Activated CD8-positive, alpha-beta memory T cell treated with anti-CD3 and anti-CD28 coated beads, Interleukin-2, amount 50 U/mL, for 24 hours (primary cell): ENCODE measurements around the gene MRPS31.

ENCODE experiments used
- DNase-seq: peaks from one replicate; pipeline ENCODE4 v3.0.0-alpha.2; 2020; ENCODE audit errors: extremely low read depth

The MRPS31 gene

GRCh38 chr13:40770934-40771618 is at the start of gene MRPS31:
TSS of gene MRPS31 (minus strand) at chr13:40771190. CDS start at chr13:40771136, 54 bp downstream.
- DNase-seq = peak; percentile 86

GRCh38 chr13:40819797-40820315 is 48.9 kb upstream of the MRPS31 start:
- DNase-seq = no peak

GRCh38 chr13:40818926-40819325 is 47.9 kb upstream of the MRPS31 start:
- no peak for DNase-seq

GRCh38 chr13:40814803-40815202 is 43.8 kb upstream of the MRPS31 start:
- no peak for DNase-seq

GRCh38 chr13:40813667-40814454 is 42.9 kb upstream of the MRPS31 start:
- DNase-seq = no peak

GRCh38 chr13:40812724-40813445 is 41.9 kb upstream of the MRPS31 start:
- no peak for DNase-seq

- no peak for DNase-seq
Observed at GRCh38 chr13:40812102-40812501, 41.1 kb upstream of the MRPS31 start.

GRCh38 chr13:40809471-40809870 is 38.5 kb upstream of the MRPS31 start:
- no peak for DNase-seq

GRCh38 chr13:40806241-40806640 is 35.3 kb upstream of the MRPS31 start:
- no peak for DNase-seq

GRCh38 chr13:40803316-40803715 is 32.3 kb upstream of the MRPS31 start:
- DNase-seq = no peak

GRCh38 chr13:40801255-40802217 is 30.5 kb upstream of the MRPS31 start:
- no peak for DNase-seq

GRCh38 chr13:40800559-40800958 is 29.6 kb upstream of the MRPS31 start:
- DNase-seq = no peak

- no peak for DNase-seq
Observed at GRCh38 chr13:40799508-40799907, 28.5 kb upstream of the MRPS31 start.

GRCh38 chr13:40798380-40798779 is 27.4 kb upstream of the MRPS31 start:
- no peak for DNase-seq

GRCh38 chr13:40796649-40797048 is 25.7 kb upstream of the MRPS31 start:
- DNase-seq = no peak

- DNase-seq = no peak
Observed at GRCh38 chr13:40794414-40795368, 23.7 kb upstream of the MRPS31 start.

GRCh38 chr13:40793339-40793738 is 22.3 kb upstream of the MRPS31 start:
- DNase-seq = no peak

- no peak for DNase-seq
Observed at GRCh38 chr13:40792284-40793051, 21.5 kb upstream of the MRPS31 start.

GRCh38 chr13:40790154-40790616 is 19.2 kb upstream of the MRPS31 start:
- DNase-seq = no peak
